NCI-H748 treated with DMSO at 0.1 percent for 48 hours (cell line): ENCODE data around the gene CD101.
"Not testable (repeated sequence)": the region's sequence is repeated elsewhere in the genome, so short reads cannot be mapped to it uniquely, and the experiment has no call there.

Source experiments
- DNase-seq: peaks from one replicate; lab custom pipeline; 2025; lab: John Stamatoyannopoulos, UW

The CD101 gene, protein sequence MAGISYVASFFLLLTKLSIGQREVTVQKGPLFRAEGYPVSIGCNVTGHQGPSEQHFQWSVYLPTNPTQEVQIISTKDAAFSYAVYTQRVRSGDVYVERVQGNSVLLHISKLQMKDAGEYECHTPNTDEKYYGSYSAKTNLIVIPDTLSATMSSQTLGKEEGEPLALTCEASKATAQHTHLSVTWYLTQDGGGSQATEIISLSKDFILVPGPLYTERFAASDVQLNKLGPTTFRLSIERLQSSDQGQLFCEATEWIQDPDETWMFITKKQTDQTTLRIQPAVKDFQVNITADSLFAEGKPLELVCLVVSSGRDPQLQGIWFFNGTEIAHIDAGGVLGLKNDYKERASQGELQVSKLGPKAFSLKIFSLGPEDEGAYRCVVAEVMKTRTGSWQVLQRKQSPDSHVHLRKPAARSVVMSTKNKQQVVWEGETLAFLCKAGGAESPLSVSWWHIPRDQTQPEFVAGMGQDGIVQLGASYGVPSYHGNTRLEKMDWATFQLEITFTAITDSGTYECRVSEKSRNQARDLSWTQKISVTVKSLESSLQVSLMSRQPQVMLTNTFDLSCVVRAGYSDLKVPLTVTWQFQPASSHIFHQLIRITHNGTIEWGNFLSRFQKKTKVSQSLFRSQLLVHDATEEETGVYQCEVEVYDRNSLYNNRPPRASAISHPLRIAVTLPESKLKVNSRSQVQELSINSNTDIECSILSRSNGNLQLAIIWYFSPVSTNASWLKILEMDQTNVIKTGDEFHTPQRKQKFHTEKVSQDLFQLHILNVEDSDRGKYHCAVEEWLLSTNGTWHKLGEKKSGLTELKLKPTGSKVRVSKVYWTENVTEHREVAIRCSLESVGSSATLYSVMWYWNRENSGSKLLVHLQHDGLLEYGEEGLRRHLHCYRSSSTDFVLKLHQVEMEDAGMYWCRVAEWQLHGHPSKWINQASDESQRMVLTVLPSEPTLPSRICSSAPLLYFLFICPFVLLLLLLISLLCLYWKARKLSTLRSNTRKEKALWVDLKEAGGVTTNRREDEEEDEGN

DNA sequence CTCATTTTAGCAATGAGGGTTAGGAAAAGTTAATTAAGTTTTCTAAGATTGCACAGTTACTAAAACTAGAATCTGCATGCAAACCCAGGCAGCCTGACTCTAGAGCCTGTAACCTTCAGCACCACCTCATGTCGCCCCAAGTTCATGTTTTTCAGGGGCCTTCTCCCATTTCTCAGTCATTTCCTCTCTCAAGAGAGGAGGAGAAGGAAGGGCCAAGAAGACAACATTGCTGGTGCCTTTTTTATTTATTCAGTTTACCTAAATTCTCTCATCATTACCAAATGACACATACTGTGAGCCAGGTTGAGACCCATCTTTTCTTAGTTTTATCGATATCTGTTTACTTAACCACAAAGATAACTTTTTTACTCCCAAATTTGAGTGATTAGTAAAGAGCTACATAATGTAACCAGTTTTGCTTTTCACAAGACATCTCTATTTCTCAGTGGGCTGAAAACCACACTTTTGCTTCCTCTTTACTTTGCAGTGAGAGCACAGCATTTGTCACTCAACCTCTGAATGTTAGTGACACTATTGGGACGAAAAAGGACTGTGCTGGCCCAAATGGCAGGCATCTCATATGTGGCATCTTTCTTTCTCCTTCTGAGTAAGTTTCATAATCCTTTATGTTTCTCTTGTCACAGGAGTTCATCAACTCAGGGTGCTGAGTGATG is at the start of gene CD101:
TSS of gene CD101 (plus strand) at position 507 of the 674 bp plus-strand sequence. CDS start at position 565, 58 bp downstream.
- DNase-seq, result no peak

DNA sequence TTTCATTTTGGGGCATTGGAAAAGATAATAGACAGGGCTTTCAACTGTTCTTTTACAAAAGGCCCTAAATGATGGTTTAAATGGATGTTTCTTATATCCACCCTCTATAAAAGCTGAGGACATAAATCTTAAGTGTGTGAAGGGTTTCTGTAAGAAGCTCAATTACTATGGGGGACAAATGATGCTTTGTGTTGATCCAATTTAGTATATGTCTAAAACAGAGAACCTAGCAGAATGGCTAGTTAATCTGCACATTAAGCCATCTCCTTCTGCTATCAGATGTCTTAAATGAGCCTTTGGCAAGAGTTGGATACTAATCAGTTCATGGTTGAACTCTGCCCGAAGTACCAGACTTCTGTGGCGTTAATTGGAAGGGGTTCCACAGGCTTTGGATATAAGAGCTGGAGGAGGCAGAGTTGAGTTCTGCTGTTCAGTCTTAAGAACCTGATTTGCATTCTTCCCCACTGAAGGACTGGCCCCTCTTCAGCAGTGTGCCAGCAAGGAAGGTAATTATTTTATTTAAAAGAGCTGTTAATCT is 48.8 kb upstream of the CD101 start:
- no peak for DNase-seq

DNA sequence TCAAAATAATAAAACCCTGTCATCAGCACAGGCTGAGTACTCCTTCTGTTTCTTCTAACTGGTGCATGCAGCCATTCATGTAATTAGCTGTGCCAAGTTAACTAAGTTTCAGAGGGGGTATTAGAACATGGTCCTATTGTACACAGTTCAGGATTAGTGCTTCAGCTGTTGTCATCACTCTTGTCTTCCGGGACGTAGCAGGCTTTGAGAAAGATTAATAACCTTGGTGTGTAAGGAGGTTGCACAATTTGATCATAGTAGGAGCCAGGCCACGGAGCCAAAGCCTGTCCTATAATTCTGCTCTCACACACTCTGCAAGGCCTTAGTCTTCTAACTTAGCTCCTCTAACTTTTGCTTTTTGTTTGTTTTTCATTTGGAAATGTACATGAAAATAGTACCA is 47.1 kb upstream of the CD101 start:
- no peak for DNase-seq

DNA sequence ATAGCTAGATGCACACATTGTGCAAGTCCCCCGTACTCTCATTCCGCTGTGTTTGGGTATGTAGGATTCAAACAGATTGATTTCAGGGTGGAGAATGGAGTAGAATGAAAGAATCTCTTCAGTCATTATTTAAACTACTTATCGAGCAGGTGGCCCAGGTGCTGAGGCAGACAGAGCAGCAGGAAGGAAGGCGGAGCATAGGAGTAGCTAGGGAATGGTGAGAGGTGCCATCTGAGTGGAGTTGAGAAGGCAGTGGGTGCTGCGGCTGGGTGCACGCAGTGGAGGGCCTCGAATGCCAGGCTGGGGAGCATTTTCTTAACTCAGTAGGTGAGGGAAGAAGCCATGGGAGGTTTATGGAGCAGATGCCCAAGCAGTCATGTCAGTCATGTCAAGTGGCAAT is 45.2 kb upstream of the CD101 start:
- DNase-seq, result no peak

DNA sequence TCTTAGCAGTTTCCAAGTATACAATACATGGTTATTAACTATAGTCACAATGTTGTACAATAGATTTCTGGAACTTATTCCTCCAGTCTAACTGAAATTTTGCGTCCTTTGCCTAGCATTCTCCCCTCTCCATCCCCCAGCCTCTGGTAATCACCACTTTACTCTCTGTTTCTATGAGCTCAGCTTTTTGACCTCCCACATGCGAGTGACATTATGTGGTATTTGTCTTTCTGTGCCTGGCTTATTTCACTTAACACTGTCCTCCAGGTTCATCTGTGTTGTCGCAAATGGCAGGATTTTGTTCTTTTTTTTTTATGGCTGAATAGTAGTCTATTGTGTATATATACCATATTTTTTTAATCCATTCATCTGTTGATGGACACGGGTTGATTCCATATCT is 43.9 kb upstream of the CD101 start:
- DNase-seq, result no peak

DNA sequence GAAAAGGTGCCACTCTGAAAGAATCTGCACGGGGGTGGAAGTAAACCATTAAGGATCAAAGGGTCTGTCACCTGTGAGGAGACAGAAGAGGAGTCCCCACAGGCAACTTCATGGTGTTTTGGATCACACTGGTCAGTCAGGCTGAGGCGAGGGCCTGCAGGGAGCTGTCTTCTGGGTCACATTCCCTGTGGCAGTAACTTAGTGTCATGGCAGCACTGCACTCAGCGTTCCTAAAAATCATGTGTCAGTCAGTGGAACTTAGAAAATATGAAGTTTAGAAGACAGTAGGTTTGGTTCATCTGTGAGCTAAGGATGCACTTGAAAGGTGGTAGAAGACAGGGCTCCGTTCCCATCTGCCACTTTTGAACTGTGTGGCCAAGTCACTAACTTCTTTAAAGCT is 43.5 kb upstream of the CD101 start:
- no peak for DNase-seq

DNA sequence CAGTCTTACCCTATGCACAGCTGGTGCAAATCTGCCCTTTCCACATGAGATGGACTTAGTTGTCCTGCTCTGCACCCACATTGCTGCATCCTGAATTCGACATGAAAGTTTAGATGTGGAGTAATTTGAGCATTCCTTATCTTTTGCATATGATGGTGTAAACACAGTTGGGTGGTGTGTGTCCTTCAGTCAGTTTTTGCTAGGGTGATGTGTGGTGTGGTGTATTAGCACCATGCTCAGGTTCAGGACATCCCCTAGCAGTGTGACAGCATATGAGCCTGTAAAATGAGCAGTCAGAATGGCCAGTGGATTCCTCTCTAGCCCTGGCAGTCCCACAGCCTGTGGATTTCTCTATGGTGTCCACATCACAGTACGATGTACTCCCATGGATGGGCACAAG is 42.6 kb upstream of the CD101 start:
- no peak for DNase-seq

DNA sequence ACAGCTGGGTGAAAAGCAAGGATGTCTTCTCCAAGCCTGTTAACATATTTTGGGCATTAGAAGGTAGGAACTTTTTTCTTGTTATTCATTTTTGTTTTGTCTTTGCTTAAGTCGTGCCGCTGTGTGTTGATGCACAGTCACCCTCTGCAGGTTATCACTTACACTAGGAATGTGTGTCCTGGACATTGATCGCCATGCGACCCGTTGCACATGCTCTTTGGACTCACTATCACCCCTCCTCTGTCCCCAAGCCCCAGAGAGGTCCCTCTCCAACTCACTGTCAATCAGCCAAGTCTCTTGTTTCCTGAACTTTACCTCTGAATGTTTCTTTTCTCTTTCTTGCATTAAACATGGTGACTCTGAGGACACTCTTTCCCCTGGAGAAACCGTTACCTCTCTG is 40.0 kb upstream of the CD101 start:
- DNase-seq, result no peak

DNA sequence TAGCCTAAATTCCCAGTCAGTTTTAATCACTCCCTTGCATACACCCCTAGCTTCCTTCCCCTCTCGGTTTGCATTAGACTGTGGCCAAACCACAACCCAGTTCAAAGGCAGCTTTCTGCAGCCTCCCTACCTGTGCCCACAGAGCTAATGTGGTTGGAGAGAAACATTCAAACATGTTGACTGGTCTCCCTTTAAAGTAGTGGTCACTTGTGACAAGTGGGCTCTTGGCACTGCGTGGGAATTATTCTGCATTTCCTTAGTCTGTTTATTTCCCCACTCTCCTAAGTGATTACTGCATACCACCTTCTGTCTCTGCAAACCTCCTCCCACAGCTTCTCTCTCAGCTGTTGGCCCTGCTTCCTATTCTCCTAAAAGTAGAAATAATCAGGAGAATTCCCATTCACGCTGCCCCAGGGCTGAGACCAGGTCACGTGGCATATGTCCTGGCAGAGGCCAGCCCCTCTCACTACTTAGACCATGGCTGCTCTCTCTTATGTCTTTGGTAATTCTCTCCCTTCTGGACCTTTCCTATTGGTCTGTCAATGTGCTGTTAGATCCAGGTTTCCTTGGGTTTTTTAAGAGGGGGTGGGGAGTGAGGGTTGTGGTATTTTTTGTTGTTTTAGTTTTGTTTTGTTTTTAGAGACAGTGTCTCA is 38.4 kb upstream of the CD101 start:
- DNase-seq, result no peak

DNA sequence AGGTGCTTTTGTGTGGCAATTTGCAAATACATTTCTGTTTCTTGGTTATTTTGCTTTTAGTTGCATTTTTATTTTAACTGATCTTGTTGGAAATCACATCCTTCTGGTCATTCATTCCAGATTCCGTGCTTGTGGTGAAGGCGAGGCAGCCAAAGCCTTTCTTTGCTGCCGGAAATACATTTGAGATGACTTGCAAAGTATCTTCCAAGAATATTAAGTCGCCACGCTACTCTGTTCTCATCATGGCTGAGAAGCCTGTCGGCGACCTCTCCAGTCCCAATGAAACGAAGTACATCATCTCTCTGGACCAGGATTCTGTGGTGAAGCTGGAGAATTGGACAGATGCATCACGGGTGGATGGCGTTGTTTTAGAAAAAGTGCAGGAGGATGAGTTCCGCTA is 34.8 kb upstream of the CD101 start:
- DNase-seq, result no peak

DNA sequence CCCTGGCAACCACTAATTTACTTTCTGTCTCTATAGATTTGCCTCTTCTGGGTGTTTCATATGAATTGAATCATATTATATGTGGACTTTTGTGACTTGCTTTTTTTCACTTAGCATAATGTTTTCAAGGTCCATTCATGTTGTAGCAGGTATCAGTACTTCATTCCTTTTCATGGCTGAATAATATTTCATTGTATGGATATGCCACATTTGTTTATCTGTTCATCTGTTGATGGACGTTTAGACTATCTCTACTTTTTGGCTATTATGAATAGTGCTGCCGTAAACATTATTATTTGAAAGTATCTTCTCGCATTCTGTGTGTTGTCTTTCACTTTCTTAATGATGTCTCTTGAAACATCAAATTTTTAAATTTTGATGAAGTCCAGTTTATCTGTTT is 32.8 kb upstream of the CD101 start:
- DNase-seq, result no peak

DNA sequence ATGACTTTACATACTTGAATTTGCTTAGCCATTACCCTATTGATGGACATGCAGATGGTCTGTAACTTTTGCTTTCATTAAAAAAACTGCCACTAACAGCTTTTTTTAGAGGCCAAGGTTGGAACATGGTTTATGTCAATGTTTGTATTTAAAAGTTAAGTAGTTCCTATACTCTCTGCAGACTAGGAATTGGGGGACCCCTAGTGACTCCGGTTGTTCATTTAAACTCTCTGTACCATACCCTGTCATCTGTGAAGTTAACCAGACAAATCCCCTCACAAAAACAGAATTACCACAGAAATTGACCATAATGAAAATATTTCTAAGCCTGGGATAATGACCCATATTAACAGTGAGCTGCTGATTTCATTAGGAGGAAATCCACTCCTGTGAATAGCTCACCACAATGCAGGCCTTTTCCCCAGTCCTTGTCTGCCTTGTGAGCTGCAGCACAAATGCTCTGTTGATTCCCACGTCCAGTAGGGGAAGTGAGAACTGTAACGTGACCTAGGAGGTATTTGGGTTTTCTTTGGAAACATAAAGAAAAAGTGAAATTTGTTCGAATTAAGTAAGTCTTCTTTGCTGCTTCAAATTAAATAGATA is 30.2 kb upstream of the CD101 start:
- DNase-seq, result no peak

DNA sequence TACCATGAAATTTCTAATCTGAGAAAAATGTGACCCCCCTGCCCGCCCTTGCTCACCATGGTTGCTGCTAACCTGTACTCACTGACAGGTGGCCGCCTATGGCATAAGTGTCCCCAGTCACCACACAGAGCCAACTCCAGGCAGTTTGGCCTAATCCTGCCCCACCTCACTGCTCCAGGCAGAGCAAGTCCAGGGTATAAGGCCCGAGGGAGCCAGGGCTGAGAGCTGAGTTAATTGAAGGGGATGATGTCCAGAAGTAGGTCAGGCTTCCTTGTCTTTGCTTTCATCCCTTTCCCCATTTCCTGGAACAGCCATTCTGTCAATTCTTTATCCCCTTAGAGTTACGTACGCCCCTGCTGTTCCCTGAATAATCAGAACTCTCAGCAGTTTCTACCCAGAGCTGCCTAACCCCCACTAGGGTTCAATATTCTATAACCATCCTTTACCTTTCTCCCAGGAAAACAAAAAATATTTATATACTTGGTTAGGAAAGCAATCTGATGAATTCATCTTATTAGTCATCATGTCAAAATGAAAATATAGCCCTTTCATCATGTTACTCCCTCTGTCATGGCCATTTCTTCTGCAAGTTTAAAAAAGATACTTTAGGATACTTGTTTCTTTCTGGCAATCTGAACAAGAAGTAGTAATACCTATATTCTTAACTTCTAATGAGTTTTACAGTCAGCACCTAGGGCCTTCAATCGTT is 29.4 kb upstream of the CD101 start:
- DNase-seq, result no peak

DNA sequence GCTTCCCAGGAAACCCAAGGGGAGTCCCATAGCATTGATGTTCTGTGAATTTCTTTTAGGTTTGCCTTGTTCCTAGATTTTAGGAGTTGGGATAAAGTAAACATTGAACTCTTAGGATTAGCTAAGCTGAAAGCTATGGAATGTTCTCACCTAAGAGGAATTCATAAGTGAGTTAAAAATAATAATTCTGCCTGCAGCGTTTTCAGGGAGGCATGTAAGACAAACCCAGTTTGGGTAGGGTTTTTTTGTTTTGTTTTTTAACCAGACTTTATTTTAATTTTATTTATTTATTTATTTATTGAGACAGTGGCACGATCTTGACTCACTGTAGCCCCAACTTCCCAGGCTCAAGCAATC is 28.9 kb upstream of the CD101 start:
- DNase-seq, result no peak

DNA sequence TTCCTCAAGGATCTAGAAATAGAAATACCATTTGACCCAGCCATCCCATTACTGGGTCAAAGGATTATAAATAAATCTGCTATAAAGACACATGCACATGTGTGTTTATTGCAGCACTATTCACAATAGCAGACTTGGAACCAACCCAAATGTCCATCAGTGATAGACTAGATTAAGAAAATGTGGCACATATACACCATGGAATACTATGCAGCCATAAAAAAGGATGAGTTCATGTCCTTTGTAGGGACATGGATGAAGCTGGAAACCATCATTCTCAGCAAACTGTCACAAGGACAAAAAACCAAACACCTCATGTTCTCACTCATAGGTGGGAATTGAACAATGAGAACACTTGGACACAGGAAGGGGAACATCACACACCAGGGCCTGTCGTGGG is 21.3 kb upstream of the CD101 start:
- DNase-seq, result not testable (repeated sequence)

DNA sequence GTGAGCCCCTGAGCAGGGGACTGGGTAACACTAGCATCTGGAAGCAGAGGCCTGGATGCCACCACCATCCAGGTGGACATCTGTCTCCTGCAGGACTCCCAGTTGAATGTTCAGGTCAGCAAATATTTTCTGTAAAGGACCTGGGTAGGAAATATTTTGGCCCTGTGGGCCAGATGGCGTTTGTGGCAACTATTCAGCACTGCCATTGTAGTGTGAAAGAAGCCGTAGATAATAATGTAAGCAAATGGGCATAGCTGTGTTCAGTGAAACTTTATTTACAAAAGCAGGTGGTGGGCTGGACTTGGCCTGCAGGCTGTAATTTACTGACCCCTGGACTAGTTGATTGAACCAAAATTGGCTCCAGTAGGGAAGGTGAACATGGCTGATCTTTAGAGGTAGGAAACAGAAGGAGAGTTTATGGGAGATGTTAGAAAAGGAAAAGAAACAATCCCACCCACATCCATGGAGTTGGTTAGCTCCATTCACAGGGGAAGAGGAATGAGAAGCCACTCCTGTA is 20.0 kb upstream of the CD101 start:
- peak; percentile 29 for DNase-seq

DNA sequence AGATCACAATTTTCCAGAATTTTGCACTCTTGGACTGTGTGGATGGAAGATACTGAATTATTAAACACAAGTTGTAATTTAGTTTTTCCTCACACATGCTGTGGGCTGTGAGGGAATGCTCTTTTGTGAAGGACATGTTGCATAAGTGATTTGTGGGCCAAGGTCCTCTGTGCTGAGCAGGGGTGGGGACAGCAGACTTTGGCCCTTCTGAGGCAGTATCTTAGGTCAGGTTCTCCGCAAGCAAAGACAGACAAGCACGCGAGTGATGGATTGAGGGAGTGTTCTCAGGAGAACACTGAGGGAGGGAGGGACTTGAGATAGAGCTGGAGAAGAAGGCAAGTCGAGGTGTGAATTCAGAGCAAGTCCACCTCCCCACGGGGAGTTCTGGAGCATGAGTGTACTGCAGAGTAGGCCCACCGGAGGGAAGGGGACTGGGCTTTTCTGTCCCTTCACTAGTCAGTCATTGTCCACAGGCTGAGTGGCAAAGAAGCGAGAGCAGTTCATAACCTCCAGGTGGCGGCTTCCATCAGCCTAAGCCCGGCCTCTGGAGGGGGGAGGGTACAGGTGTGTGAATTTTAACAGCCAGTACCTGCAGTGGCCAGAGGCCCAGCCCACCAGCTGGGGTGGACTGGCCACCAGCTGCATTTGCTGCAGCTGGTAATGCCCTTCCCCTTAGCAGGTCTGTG is 19.1 kb upstream of the CD101 start:
- DNase-seq, result no peak

DNA sequence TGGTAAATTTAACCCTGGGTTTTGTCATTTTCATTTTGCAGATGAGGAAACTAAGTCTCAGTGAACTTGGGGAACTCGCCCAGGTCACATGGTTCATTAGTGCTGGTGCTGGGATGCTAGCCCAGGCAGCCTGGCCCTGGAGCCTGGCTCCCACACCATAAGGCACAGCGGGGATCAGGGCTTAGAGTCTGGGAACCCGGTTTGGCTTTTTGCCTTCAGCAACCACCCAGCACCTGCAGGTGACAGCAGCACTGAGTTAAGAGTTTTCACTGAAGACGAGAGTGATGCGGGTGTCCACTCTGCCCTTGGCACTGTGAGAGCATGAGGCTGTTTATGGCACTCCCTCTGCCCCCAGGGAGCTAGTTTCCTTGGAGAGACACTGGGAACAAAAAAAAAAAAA is 18.4 kb upstream of the CD101 start:
- DNase-seq, result no peak

DNA sequence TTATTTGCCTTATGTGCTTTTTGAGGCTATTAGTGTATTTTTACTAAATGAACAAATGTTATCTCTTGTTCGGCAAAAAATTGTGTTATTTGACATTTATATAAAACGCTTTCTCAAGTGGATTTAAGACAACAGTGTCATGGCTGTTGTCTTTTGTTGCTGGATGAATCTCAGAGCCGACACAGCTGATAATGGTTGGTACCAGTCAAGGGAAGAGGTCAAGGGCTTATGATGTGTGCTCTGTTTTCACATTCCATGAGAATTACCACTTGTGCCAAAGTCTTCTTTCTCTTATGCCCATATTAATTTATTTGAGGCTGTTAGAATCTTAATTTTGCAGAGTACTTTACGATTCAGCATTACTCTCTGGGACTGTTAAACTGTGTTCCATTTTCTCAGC is 17.9 kb upstream of the CD101 start:
- no peak for DNase-seq
